NCI-H748 (cell line): ENCODE data around the gene GSTM1.

Experiments used
- DNase-seq: peaks from one replicate; lab custom pipeline; 2025; ENCODE audit not compliant: unreplicated experiment; lab: John Stamatoyannopoulos, UW

The GSTM1 gene

DNA sequence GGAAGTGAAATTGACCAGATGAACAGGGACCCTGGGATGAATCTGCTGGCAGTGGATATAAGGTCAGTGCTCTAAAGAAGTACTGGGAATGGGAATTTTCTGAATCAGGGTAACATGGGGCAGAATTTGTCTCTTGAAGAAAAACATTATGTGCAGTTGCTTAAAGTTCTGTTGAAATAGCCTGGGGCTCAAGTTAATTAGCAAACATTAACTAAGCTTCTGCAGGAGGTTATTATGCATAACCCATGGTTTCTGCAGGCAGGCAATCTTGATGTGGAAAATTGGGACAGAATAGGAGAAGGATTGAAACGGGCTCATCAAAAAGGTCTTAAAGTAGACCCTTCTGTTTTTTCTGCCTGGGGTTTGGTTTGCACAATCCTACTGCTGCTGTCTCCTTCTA is 38.4 kb downstream of the GSTM1 start:
- no peak for DNase-seq

DNA sequence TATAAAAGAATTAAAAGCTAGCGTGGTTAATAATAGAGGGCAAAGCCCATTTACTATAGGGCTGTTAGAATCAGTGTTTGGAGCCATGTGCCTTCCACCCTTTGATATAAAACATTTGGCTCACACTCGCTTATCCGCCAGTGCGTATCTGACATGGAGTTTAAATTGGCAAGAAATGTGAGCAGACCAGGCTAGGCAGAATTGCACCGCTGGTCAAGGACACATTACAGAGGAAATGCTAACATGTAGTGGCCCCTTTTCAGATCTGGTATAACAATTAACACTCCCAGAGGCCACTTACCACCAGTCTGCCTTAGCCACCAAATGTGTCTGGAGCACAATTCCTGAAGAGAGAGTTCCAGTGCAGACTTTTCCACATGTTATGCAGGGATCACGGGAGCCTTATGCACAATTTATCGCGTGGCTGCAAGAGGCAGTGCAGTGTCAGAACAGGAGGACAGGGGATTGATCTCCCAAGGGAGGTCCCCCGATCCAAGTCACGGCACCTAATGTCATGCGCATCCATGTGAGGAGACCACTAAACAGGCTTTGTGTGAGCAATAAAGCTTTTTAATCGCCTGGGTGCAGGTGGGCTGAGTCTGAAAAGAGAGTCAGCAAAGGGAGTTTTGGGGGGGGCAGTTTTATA is 39.2 kb downstream of the GSTM1 start:
- DNase-seq: no peak

DNA sequence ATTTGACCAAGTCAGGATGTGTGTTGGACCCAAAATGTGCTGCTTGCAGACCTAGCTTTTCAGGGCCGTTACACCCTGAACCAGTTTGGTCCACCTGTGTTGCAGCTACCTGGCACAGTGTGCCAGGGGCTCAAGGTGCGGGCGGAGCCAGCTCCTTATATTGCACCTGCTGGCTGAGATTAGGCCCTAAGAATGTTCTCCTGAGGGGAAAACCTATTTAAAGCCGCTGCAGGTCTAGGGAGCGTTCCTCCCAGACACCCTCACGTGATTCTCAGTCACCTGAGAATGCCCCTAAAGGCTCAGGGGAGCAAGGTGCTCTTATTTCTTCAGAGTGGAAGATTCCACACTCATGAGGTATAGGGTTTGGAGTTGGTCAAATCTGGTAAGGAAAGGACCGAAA is 41.3 kb downstream of the GSTM1 start:
- DNase-seq: no peak

DNA sequence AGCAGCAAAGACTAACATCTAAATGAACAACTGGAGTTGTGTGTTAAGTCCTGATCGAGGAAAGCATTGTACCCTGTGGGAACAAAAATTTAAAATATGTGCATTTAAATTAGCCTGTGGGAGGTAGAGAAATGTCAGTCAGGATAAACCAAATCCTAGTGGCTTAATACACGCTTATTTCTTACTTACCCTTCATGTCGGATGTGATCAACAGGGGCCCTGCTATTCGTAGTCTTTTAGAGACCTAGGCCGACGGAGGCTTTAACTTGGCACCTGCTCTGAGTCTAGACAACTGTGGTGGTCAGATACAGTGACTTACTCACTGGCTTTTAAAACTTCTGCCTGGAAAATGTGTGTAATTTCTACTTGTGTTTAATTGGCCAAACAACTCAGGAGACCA is 43.0 kb downstream of the GSTM1 start:
- no peak for DNase-seq

DNA sequence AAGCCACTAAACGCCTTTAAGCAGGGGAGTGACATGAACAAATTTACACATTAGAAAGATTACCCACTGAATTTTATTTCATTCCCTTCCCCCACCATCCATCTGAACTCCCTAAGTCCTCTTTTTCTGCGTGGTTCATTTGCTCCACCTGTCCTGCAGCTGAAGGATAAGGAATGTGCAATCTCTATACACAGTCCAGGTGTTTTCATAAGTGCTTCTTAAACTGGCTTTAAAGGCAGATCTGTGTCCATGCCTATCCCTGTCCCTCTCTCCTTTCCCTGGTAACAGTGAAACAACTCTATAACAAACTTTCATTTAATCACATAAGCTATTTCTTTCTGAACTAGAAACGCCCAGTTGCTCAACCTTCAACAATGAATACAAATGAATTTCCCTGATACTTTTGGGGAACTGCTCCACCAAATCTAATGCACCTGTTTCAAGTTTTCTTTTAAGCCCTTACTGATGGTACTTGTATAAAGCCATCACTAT is 44.8 kb downstream of the GSTM1 start:
- DNase-seq: no peak

DNA sequence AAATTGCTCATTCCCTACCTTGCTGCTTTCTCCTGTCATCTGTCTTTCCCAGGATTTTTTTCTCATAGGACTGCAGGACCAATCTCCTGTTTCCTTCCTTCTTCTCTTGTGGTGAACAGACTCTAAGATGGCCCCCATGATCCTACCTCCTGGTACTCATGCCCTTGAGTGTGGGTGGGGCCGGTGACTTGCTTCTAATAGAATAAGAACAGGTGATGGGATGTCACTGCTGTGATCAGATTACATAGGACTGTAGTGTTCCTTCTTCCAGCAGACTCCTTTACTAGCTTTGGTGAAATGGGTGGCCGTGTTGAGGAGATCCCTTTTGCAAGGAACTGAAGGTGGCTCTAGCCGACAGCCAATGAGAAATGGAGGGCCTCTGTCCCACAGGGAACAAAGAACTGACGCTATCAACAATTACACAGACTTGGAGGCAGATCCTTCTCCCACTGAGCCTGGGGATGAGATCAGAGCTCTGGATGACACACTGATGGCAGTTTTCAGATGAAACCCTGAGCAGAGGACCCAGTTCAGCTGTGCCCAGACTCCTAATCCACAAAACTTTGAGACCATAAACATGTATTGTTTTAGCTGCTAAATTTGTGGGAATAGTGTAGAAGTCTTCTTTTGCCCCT is 45.7 kb downstream of the GSTM1 start:
- DNase-seq: peak; percentile 14

DNA sequence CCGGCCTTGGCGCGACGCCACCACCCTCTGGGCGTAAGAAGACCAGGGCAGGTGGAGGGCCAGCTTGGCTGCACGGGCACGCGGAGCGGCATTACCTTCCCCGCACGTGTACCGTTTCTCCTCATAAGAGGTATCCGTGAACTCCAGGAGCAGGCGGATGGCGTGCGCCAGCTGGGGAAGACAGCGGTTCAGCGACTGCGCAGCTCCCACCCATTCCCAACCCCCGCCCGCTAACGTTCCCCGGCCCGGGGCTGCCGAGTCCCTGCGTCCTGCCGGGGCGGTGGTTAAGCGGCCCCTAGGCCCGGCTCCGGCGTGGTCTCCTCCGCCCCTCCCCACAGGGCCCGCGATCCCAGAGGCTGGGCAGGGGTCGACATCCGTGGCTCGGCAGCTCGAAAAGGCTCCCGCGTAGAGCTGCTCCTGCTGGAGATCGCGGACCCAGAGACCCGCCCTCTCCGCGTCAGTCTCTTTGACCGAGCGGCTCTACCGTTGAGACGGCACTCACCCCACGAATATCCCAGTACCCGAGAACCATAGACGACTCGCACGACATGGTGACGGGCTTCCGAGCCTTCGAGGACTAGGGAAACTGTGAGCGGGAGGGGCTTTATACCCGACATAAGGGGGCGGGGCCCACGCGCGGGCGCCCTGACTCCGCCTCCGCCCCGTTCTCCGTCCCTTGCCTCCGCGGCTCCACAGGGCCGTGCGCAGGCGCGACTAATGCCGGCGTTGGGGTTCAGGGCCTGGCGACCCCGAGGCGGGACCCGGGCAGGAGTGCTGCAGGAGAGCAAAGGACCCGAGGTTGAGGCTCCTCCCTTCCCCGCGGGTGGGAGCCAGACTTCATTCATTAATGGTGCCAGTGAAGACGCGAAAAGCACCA is 52.4 kb downstream of the GSTM1 start:
- DNase-seq: peak; percentile 82

DNA sequence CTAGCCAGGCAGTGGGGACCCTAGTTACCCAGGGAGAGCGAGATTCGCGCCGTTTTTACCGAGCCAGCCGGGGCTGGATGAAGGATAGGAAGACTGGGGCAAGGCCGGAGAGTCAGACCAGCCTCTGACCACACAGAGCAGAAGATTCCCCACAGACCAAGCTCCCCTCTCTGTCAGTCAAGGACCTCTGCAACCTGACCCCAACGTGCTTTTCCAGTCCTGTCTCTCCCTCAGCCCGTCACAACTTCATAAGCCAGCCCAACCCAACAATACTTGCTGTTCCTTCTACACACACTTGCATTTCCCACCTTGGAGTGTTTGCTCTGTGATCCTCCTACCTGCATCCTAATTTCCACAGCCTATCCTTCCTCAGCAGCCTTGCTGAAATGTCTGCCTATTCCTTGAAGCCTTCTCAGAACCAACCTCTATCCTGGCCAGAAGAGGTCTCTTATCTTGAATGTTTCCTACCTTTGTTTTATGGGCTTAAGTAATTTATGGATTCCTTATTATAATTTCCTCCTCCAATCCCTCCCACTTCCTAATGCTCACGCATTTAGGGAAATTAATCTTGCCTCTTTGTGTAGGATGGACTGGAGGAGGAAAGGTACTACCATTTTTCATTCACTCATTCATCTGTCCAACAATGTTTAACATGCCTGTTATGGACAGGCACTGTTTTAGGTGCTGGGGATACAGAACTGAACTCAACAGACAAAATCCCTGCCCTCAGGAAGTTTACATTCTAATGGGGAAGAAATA is 53.2 kb downstream of the GSTM1 start, which contains the start of gene GSTM3:
Gene GSTM3 (minus strand): TSS at position 424 of the 759 bp plus-strand sequence. CDS start 751 bp downstream, outside the sequence.
- no peak for DNase-seq
